ENCODE measurements around the gene LHX5. TPM values are rescaled to one million over a fixed set of nuclear protein-coding genes. Genes with fewer than 3 reads are reported as not detected.

LHX5 gene
- total RNA-seq, 3 donors from 2014 or later (not counting 1 experiment from before 2014, with no cell fraction given): not detected

DNA sequence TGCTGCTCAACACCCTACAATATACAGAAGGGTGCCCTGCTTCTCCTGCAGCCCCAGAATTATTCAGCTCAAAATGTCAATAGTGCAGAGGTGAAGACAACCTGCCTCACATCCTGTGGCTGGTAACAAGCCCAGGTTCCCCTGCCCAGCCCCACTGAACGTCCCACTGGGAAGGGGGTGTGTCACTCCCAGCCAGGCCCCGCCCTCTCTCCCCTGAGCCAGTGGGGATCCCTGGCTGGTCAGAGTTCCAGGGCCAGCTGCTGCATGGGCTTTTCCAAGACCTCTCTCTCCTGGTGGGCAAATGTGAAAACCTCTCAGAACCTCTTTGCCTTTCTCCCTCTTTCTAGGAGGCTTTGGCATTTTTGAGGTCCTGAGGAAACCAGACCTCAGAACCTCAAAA lies 13.7 kb upstream of the LHX5 start:
- 3% methylated on average over 2 of the region's 2 CpGs for WGBS (ENCODE audit: insufficient coverage)
- Histone ChIP-seq H3K9me3 (ENCODE audit: control insufficient read depth, insufficient read depth, low read length) (no peaks in the 10 kb centered on the region), H3K36me3 (ENCODE audit: control insufficient read depth, insufficient read depth, low read length) (no peaks in the 10 kb centered on the region), H3K27me3 (ENCODE audit: control insufficient read depth, insufficient read depth, low read length) (peaks cover 9% of the 10 kb centered on the region), H3K4me3 (ENCODE audit: low read length) (no peak overlapping the region), H3K4me1 (ENCODE audit: control insufficient read depth, insufficient read depth, low read length) (no peaks in the 10 kb centered on the region), H3K27ac (ENCODE audit: low read length) (no peak overlapping the region)
- ATAC-seq (no peak), DNase-seq (no peak)
- TF ChIP-seq, protein P1, sequence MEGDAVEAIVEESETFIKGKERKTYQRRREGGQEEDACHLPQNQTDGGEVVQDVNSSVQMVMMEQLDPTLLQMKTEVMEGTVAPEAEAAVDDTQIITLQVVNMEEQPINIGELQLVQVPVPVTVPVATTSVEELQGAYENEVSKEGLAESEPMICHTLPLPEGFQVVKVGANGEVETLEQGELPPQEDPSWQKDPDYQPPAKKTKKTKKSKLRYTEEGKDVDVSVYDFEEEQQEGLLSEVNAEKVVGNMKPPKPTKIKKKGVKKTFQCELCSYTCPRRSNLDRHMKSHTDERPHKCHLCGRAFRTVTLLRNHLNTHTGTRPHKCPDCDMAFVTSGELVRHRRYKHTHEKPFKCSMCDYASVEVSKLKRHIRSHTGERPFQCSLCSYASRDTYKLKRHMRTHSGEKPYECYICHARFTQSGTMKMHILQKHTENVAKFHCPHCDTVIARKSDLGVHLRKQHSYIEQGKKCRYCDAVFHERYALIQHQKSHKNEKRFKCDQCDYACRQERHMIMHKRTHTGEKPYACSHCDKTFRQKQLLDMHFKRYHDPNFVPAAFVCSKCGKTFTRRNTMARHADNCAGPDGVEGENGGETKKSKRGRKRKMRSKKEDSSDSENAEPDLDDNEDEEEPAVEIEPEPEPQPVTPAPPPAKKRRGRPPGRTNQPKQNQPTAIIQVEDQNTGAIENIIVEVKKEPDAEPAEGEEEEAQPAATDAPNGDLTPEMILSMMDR (IDR thresholded peaks at IDR 0.05): no peak
- Mint-ChIP-seq H3K4me3 (no peak overlapping the region), H3K4me1 (no peaks in the 10 kb centered on the region), H3K27ac (no peak overlapping the region), H3K36me3 (no peaks in the 10 kb centered on the region), H3K9me3 (no peaks in the 10 kb centered on the region), H3K27me3 (ENCODE audit: low read depth in 2 of 2) (peaks cover 40 to 41% of the 10 kb centered on the region in 2 donors)
- intact Hi-C loops (cut with micrococcal nuclease): no loop called here

DNA sequence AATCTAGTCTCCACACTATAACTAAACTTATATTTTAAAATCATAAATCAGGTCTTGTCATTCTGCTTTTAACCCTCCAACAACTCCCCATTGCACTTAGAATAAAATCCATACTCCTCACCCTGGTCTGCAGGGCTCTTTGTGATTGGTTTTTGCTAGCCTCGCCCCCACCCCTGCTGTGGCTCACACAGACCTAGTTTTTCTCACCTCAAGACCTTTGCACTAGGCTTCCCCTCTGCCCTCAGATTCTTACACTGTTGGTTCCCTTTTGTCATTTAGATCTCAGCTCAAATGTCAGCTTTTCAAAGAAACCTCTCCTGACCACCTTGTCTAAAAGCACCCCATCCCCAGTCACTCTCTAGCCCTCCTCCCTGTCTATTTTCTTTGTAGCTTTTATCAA lies 10.7 kb upstream of the LHX5 start:
- Histone ChIP-seq H3K9me3 (ENCODE audit: control insufficient read depth, insufficient read depth, low read length) (peaks cover 6% of the 10 kb centered on the region), H3K27ac (ENCODE audit: low read length) (no peak overlapping the region), H3K27me3 (ENCODE audit: control insufficient read depth, insufficient read depth, low read length) (peaks cover 37% of the 10 kb centered on the region), H3K4me3 (ENCODE audit: low read length) (no peak overlapping the region), H3K4me1 (ENCODE audit: control insufficient read depth, insufficient read depth, low read length) (no peaks in the 10 kb centered on the region), H3K36me3 (ENCODE audit: control insufficient read depth, insufficient read depth, low read length) (no peaks in the 10 kb centered on the region)
- Mint-ChIP-seq H3K27me3 (ENCODE audit: low read depth in 2 of 2) (peaks cover 58 to 65% of the 10 kb centered on the region in 2 donors), H3K9me3 (peaks cover 0 to 2% of the 10 kb centered on the region in 2 donors), H3K36me3 (no peaks in the 10 kb centered on the region), H3K27ac (no peak overlapping the region), H3K4me3 (no peak overlapping the region), H3K4me1 (no peaks in the 10 kb centered on the region)
- intact Hi-C loops (cut with micrococcal nuclease): no loop called here
- DNase-seq (no peak), ATAC-seq (no peak)
- WGBS (ENCODE audit: insufficient coverage): 0% methylated on average over 1 of the region's 1 CpG
- TF ChIP-seq, protein P1 (IDR thresholded peaks at IDR 0.05): no peak

DNA sequence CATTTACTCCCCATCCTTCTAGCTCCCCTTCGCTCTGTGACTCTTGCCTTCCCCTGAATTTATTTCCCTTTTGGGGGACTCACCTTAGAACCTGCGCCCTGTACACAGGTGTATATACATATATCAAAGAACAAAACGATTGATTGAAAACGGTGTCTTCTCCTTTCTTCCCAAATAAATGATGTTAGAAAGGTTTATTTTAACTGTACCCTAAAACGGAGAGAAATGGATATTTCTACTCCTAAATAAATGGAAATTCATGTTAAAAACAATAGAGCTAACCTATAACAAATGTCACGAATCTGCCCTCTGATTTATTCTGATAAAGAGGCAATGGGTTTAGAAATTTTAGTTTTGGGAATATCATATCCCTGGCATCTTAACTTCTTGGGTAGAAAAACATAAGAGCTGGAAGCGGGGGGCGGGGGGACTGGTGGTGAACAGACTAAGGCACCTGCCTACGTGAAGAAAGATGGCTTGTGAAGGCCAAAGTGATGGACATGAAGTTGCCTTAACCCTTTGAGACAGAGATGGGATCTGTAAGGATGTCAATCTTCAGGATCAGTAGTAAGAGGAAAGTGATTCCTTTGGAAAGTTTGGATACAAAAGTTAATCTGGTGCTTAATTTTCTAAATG lies 8.8 kb upstream of the LHX5 start:
- peaks cover 40% of the 10 kb centered on the region for H3K27me3 ChIP-seq (ENCODE audit: control insufficient read depth, insufficient read depth, low read length)
- intact Hi-C loops (cut with micrococcal nuclease): no loop called here

More for the DNA sequence above, 8.8 kb upstream of the LHX5 start:
- Histone ChIP-seq H3K4me3 (ENCODE audit: low read length) (no peak overlapping the region), H3K27ac (ENCODE audit: low read length) (no peak overlapping the region), H3K36me3 (ENCODE audit: control insufficient read depth, insufficient read depth, low read length) (no peaks in the 10 kb centered on the region), H3K9me3 (ENCODE audit: control insufficient read depth, insufficient read depth, low read length) (peaks cover 6% of the 10 kb centered on the region), H3K4me1 (ENCODE audit: control insufficient read depth, insufficient read depth, low read length) (no peaks in the 10 kb centered on the region)
- 23% methylated on average over 4 of the region's 9 CpGs for WGBS (ENCODE audit: insufficient coverage)
- no peaks in the 10 kb centered on the region for H3K4me1 Mint-ChIP-seq
- no peak overlapping the region for H3K4me3 Mint-ChIP-seq
- DNase-seq: no peak
- TF ChIP-seq, protein P1 (IDR thresholded peaks at IDR 0.05): no peak
- H3K9me3 Mint-ChIP-seq: peaks cover 0 to 2% of the 10 kb centered on the region in 2 donors
- no peak for ATAC-seq
- H3K36me3 Mint-ChIP-seq: no peaks in the 10 kb centered on the region
- no peak overlapping the region for H3K27ac Mint-ChIP-seq
- H3K27me3 Mint-ChIP-seq (ENCODE audit: low read depth in 2 of 2): peaks cover 57 to 68% of the 10 kb centered on the region in 2 donors

Data from natural killer cell (primary cell).